Hepatocyte (in vitro differentiated cells): ENCODE measurements around the gene VSTM2L.

Experiments used
- CTCF ChIP-seq: fragments of 200-600 bp; sonication (generic); IDR thresholded peaks from 2 replicates; pipeline ENCODE4 v1.5.1; 2016; ENCODE audit warnings: antibody characterized with exemption, mild to moderate bottlenecking; ENCODE audit not compliant: poor library complexity
- EZH2 ChIP-seq: fragments of 200-600 bp; sonication (generic); IDR thresholded peaks from 2 replicates; pipeline ENCODE4 v1.6.1; 2016; ENCODE audit warnings: antibody characterized with exemption, mild to moderate bottlenecking, borderline replicate concordance

DNA sequence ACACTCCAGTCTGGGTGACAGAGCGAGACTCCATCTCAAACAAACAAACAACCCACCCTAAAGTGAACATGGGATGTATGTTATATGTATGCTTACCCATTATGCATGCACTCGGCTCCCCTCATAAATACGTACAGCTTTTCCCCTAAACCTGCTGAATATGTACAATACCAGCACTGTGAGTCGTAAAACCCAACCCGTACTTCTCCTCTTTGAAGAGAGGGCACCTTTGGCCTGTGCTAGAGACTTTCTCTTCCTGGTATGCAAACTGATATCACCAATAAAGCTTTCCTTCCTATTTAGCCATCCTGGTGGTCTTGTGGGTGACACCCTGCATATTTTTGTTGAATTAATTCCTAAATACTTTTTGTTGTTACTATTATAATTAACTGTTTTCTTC lies 51.3 kb downstream of the VSTM2L start:
- no peak for TF ChIP-seq CTCF
- TF ChIP-seq EZH2 = no peak
